Heart left ventricle (tissue), 13 donors: Measurements from ENCODE around the gene ODR4.

Source experiments
- CTCF ChIP-seq, 12 donors: fragments of 200-600 bp; sonication (generic) in 4 of 12; IDR thresholded peaks; one replicate each; pipeline versions ENCODE4 v1.5.0 to v1.8.0; 2018 to 2022; ENCODE audit warnings: antibody characterized with exemption in 12 of 12, mild to moderate bottlenecking in 5 of 12
- POLR2A ChIP-seq, 2 donors: fragments of 450-650 bp; IDR thresholded peaks; one replicate each; pipeline ENCODE4 v1.6.1; 2017; ENCODE audit warnings: antibody characterized with exemption in 2 of 2, mild to moderate bottlenecking in 2 of 2, moderate library complexity in 2 of 2
- donor health status: ischemic (EF 13 %, LVEDD 7.1; RV severe dilation, severe dysfunction).
- donor health status: DM: no; HTN: yes; CAD: no.
- donor health status: DM: no; HTN: no; CAD: no.
- donor health status: ischemic (EF 25% LVEDD 6.9; RV normal size, moderate dysfunction).
- donor health status: ischemic (EF 25% LVEDD 5.7; RV mildly dilated, moderate dysfunction).
- donor health status: ischemic (EF 35%, LVEDD 5.7; RV mildly dilated, moderate dysfunction).
- donor health status: nonischemic (EF 11% LVEDD 7.7; RV severe dilation, severe dysfunction).
- donor health status: DM: yes; HTN: yes; CAD: no.
- donor health status: PGD.
- donor health status: ischemic (EF 29% LVEDD 5.4; RV normal size, mild dysfunction).
- donor health status: nonischemic (EF 23%, LVEDD 6.1; RV moderate dilation, normal function).

DNA sequence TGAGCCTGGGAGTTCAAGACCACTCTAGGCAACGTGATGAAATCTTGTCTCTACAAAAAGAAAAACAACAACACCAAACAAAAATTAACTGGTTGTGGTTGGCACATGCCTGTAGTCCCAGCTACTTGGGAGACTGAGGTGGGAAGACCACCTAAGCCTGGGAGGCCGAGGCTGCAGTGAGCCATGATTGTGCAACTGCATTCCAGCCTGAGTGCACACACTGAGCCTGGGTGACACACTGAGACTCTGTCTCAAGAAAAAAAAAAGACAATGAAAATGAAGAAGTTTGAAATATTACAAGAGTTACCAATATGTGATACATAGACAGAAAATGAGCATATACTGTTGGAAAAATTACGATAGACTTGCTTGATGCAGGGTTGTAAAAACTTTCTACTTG lies 53.4 kb downstream of the ODR4 start:
- TF ChIP-seq CTCF (IDR thresholded peaks at IDR 0.05) (no peak), POLR2A (IDR thresholded peaks at IDR 0.05) (no peak)
